MG63 (cell line): ENCODE results near the gene OCRL. TPM values are rescaled to one million over a fixed set of nuclear protein-coding genes. Genes with fewer than 3 reads are reported as not detected.

ENCODE experiments used
- DNase-seq: peaks from one replicate; pipeline ENCODE4 v3.0.0-alpha.2; 2020
- H3K27me3 ChIP-seq: fragments of 250-450 bp; sonication (Bioruptor Pico); 2 replicates; pipeline ENCODE4 v1.5.1; 2020; ENCODE audit warnings: mild to moderate bottlenecking, moderate library complexity
- H3K36me3 ChIP-seq: fragments of 250-450 bp; sonication (Bioruptor Pico); 2 replicates; pipeline ENCODE4 v1.5.1; 2020; ENCODE audit warnings: mild to moderate bottlenecking, moderate library complexity
- H3K4me3 ChIP-seq: fragments of 250-450 bp; sonication (Bioruptor Pico); 2 replicates; pipeline ENCODE4 v1.5.1; 2020; ENCODE audit warnings: mild to moderate bottlenecking, moderate library complexity
- H3K9me3 ChIP-seq: fragments of 250-450 bp; sonication (Bioruptor Pico); 2 replicates; pipeline ENCODE4 v1.5.1; 2020; ENCODE audit warnings: mild to moderate bottlenecking, moderate library complexity
- total RNA-seq: library from RNA; depleted of rRNA; stranded (reverse); fragments of >200 nt; shearing (Covaris generic); gene quantifications from 2 replicates; pipeline ENCODE4 v1.2.3, GENCODE V29; 2014; ENCODE audit warnings: low replicate concordance

OCRL gene
- total RNA-seq, 1 experiment from 2014 or later, result 26.6 TPM

- DNase-seq, result no peak
- no peaks in the 10 kb centered on the region for H3K27me3 ChIP-seq
- H3K4me3 ChIP-seq, result no peak overlapping the region
- no peaks in the 10 kb centered on the region for H3K9me3 ChIP-seq
- H3K36me3 ChIP-seq, result no peaks in the 10 kb centered on the region
Observed at GRCh38 chrX:129600981-129601424, 60.9 kb downstream of the OCRL start.

GRCh38 chrX:129606918-129607317, 66.9 kb downstream of the OCRL start:
- Histone ChIP-seq H3K4me3 (no peak overlapping the region), H3K9me3 (no peaks in the 10 kb centered on the region), H3K36me3 (no peaks in the 10 kb centered on the region), H3K27me3 (no peaks in the 10 kb centered on the region)
- DNase-seq, result no peak

GRCh38 chrX:129608496-129608895, 68.4 kb downstream of the OCRL start:
- H3K27me3 ChIP-seq, result no peaks in the 10 kb centered on the region
- no peak for DNase-seq
- no peak overlapping the region for H3K4me3 ChIP-seq
- no peaks in the 10 kb centered on the region for H3K9me3 ChIP-seq
- no peaks in the 10 kb centered on the region for H3K36me3 ChIP-seq

GRCh38 chrX:129609395-129609794, 69.3 kb downstream of the OCRL start:
- DNase-seq, result no peak
- Histone ChIP-seq H3K4me3 (no peak overlapping the region), H3K27me3 (no peaks in the 10 kb centered on the region), H3K9me3 (no peaks in the 10 kb centered on the region), H3K36me3 (no peaks in the 10 kb centered on the region)

- no peaks in the 10 kb centered on the region for H3K27me3 ChIP-seq
- DNase-seq, result no peak
Observed at GRCh38 chrX:129612396-129612795, 72.3 kb downstream of the OCRL start.

GRCh38 chrX:129613596-129613995, 73.5 kb downstream of the OCRL start:
- Histone ChIP-seq H3K36me3 (no peaks in the 10 kb centered on the region), H3K9me3 (no peaks in the 10 kb centered on the region)
- no peak for DNase-seq

More at GRCh38 chrX:129612396-129612795, 72.3 kb downstream of the OCRL start:
- H3K4me3 ChIP-seq, result no peak overlapping the region
- no peaks in the 10 kb centered on the region for H3K9me3 ChIP-seq
- no peaks in the 10 kb centered on the region for H3K36me3 ChIP-seq

GRCh38 chrX:129614481-129615255, 74.6 kb downstream of the OCRL start:
- no peak overlapping the region for H3K4me3 ChIP-seq
- no peaks in the 10 kb centered on the region for H3K36me3 ChIP-seq
- no peaks in the 10 kb centered on the region for H3K27me3 ChIP-seq
- no peak for DNase-seq
- H3K9me3 ChIP-seq, result no peaks in the 10 kb centered on the region

More at GRCh38 chrX:129613596-129613995, 73.5 kb downstream of the OCRL start:
- no peaks in the 10 kb centered on the region for H3K27me3 ChIP-seq
- H3K4me3 ChIP-seq, result no peak overlapping the region

GRCh38 chrX:129617420-129617819, 77.4 kb downstream of the OCRL start:
- no peak overlapping the region for H3K4me3 ChIP-seq
- no peak for DNase-seq
- no peaks in the 10 kb centered on the region for H3K9me3 ChIP-seq
- H3K36me3 ChIP-seq, result no peaks in the 10 kb centered on the region
- H3K27me3 ChIP-seq, result no peaks in the 10 kb centered on the region

- no peak for DNase-seq
- Histone ChIP-seq H3K9me3 (no peaks in the 10 kb centered on the region), H3K27me3 (no peaks in the 10 kb centered on the region), H3K4me3 (no peak overlapping the region), H3K36me3 (no peaks in the 10 kb centered on the region)
Observed at GRCh38 chrX:129618997-129619396, 78.9 kb downstream of the OCRL start.

- no peaks in the 10 kb centered on the region for H3K9me3 ChIP-seq
- DNase-seq, result no peak
Observed at GRCh38 chrX:129622757-129623301, 82.8 kb downstream of the OCRL start.

GRCh38 chrX:129626026-129626425, 86.0 kb downstream of the OCRL start:
- DNase-seq, result no peak
- H3K4me3 ChIP-seq, result no peak overlapping the region

More at GRCh38 chrX:129622757-129623301, 82.8 kb downstream of the OCRL start:
- no peaks in the 10 kb centered on the region for H3K36me3 ChIP-seq
- no peaks in the 10 kb centered on the region for H3K27me3 ChIP-seq
- H3K4me3 ChIP-seq, result no peak overlapping the region

GRCh38 chrX:129629837-129630236, 89.8 kb downstream of the OCRL start:
- no peaks in the 10 kb centered on the region for H3K36me3 ChIP-seq
- no peak for DNase-seq
- H3K9me3 ChIP-seq, result no peaks in the 10 kb centered on the region
- H3K4me3 ChIP-seq, result no peak overlapping the region
- H3K27me3 ChIP-seq, result no peaks in the 10 kb centered on the region

More at GRCh38 chrX:129626026-129626425, 86.0 kb downstream of the OCRL start:
- no peaks in the 10 kb centered on the region for H3K36me3 ChIP-seq
- H3K27me3 ChIP-seq, result no peaks in the 10 kb centered on the region
- H3K9me3 ChIP-seq, result no peaks in the 10 kb centered on the region

- Histone ChIP-seq H3K9me3 (no peaks in the 10 kb centered on the region), H3K27me3 (no peaks in the 10 kb centered on the region), H3K36me3 (no peaks in the 10 kb centered on the region), H3K4me3 (no peak overlapping the region)
- DNase-seq, result no peak
Observed at GRCh38 chrX:129631849-129632248, 91.8 kb downstream of the OCRL start.

GRCh38 chrX:129632443-129632842, 92.4 kb downstream of the OCRL start:
- no peak for DNase-seq
- H3K27me3 ChIP-seq, result no peaks in the 10 kb centered on the region
- H3K36me3 ChIP-seq, result no peaks in the 10 kb centered on the region
- H3K4me3 ChIP-seq, result no peak overlapping the region
- H3K9me3 ChIP-seq, result no peaks in the 10 kb centered on the region

GRCh38 chrX:129634541-129634940, 94.5 kb downstream of the OCRL start:
- H3K36me3 ChIP-seq, result no peaks in the 10 kb centered on the region
- H3K9me3 ChIP-seq, result no peaks in the 10 kb centered on the region
- no peak for DNase-seq
- no peak overlapping the region for H3K4me3 ChIP-seq
- H3K27me3 ChIP-seq, result no peaks in the 10 kb centered on the region

- H3K27me3 ChIP-seq, result no peaks in the 10 kb centered on the region
- H3K4me3 ChIP-seq, result no peak overlapping the region
- no peak for DNase-seq
- H3K36me3 ChIP-seq, result no peaks in the 10 kb centered on the region
- no peaks in the 10 kb centered on the region for H3K9me3 ChIP-seq
Observed at GRCh38 chrX:129636175-129636681, 96.2 kb downstream of the OCRL start.

- H3K27me3 ChIP-seq, result no peaks in the 10 kb centered on the region
- H3K36me3 ChIP-seq, result no peaks in the 10 kb centered on the region
- DNase-seq, result peak; percentile 47
- no peak overlapping the region for H3K4me3 ChIP-seq
- H3K9me3 ChIP-seq, result no peaks in the 10 kb centered on the region
Observed at GRCh38 chrX:129637217-129638109, 97.4 kb downstream of the OCRL start.
